ENCODE results near the gene HOXC10. TPM values are rescaled to one million over a fixed set of nuclear protein-coding genes. Genes with fewer than 3 reads are reported as not detected.

HOXC10 gene
- polyA plus RNA-seq, 5 donors, result 1.2 to 2.6 TPM; not detected in 3

- no peak for DNase-seq
Measured at GRCh38 chr12:53976823-53977595, 7.9 kb upstream of the HOXC10 start.

GRCh38 chr12:53977596-53978445 is 7.1 kb upstream of the HOXC10 start:
- no peak for DNase-seq

GRCh38 chr12:53978477-53979356 is 6.2 kb upstream of the HOXC10 start:
- DNase-seq, result no peak

GRCh38 chr12:53980104-53980801 is 4.7 kb upstream of the HOXC10 start:
- DNase-seq, result no peak

- DNase-seq, result no peak
Measured at GRCh38 chr12:53980802-53981496, 4.0 kb upstream of the HOXC10 start.

- no peak for DNase-seq
Measured at GRCh38 chr12:53981634-53982565, 3.0 kb upstream of the HOXC10 start.

- DNase-seq, result no peak
Measured at GRCh38 chr12:53982648-53983567, 2.0 kb upstream of the HOXC10 start.

GRCh38 chr12:53983568-53983949 is 1.4 kb upstream of the HOXC10 start:
- no peak for DNase-seq

GRCh38 chr12:53983950-53984572 is 885 bp upstream of the HOXC10 start:
- no peak for DNase-seq

- DNase-seq, result no peak
Measured at GRCh38 chr12:53985692-53985993, 697 bp downstream of the HOXC10 start.

GRCh38 chr12:53985994-53986685 is 1.2 kb downstream of the HOXC10 start:
- no peak for DNase-seq

GRCh38 chr12:53986686-53987483 is 1.9 kb downstream of the HOXC10 start:
- no peak for DNase-seq

- no peak for DNase-seq
Measured at GRCh38 chr12:53987787-53988230, 2.9 kb downstream of the HOXC10 start.

GRCh38 chr12:53988541-53989226 is 3.7 kb downstream of the HOXC10 start:
- no peak for DNase-seq

GRCh38 chr12:53989227-53990113 is 4.5 kb downstream of the HOXC10 start:
- no peak for DNase-seq
